Neural progenitor cell (in vitro differentiated cells): ENCODE measurements around the gene WDR81. TPM values are rescaled to one million over a fixed set of nuclear protein-coding genes. Genes with fewer than 3 reads are reported as not detected.
A peak's percentile ranks its signal among the peaks of the same experiment; 100 is the strongest.
"Not testable (repeated sequence)": the region's sequence is repeated elsewhere in the genome, so short reads cannot be mapped to it uniquely, and the experiment has no call there.

ENCODE experiments used
- DNase-seq: peaks from one replicate; pipeline ENCODE4 v3.0.0-alpha.2; 2016; ENCODE audit warnings: low spot score
- H2AFZ ChIP-seq: fragments of 200-600 bp; sonication (generic); replicated peaks from 2 replicates; pipeline ENCODE4 v1.6.1; 2016; ENCODE audit warnings: antibody characterized with exemption
- H3F3A ChIP-seq: fragments of 200-600 bp; sonication (generic); 2 replicates; pipeline ENCODE4 v1.6.1; 2016; ENCODE audit warnings: antibody characterized with exemption, low read depth
- H3K27ac ChIP-seq: fragments of 200-600 bp; sonication (generic); 2 replicates; pipeline ENCODE4 v1.5.1; 2016; ENCODE audit warnings: mild to moderate bottlenecking
- H3K27me3 ChIP-seq: fragments of 200-600 bp; sonication (generic); 2 replicates; pipeline ENCODE4 v1.6.1; 2016; ENCODE audit warnings: mild to moderate bottlenecking, moderate library complexity
- H3K36me3 ChIP-seq: fragments of 200-600 bp; sonication (generic); 2 replicates; pipeline ENCODE4 v1.5.1; 2016
- H3K4me1 ChIP-seq: fragments of 200-600 bp; sonication (generic); 2 replicates; pipeline ENCODE4 v1.6.1; 2016; ENCODE audit warnings: mixed run types
- H3K4me2 ChIP-seq: fragments of 200-600 bp; sonication (generic); 2 replicates; pipeline ENCODE4 v1.6.1; 2016
- H3K4me3 ChIP-seq: fragments of 200-600 bp; sonication (generic); 2 replicates; pipeline ENCODE4 v1.5.1; 2016
- H3K79me2 ChIP-seq: fragments of 200-600 bp; sonication (generic); 2 replicates; pipeline ENCODE4 v1.6.1; 2016; ENCODE audit warnings: low read depth
- H3K9ac ChIP-seq: fragments of 200-600 bp; sonication (generic); 2 replicates; pipeline ENCODE4 v1.6.1; 2016
- H3K9me3 ChIP-seq: fragments of 200-600 bp; sonication (generic); 2 replicates; pipeline ENCODE4 v1.5.1; 2016; ENCODE audit warnings: low read depth
- H4K20me1 ChIP-seq: fragments of 200-600 bp; sonication (generic); 2 replicates; pipeline ENCODE4 v1.6.1; 2016; ENCODE audit warnings: low read depth
- H3K27ac Mint-ChIP-seq: 3 replicates; pipeline ENCODE4 v1.8.0; 2021; ENCODE audit warnings: mixed read lengths
- H3K27me3 Mint-ChIP-seq: 2 replicates; pipeline ENCODE4 v1.8.0; 2022; ENCODE audit warnings: low read depth, mild to moderate bottlenecking, inconsistent platforms, moderate library complexity, mixed read lengths; ENCODE audit not compliant: insufficient read depth
- H3K36me3 Mint-ChIP-seq: 3 replicates; pipeline ENCODE4 v1.8.0; 2021; ENCODE audit warnings: mixed read lengths
- H3K4me1 Mint-ChIP-seq: 3 replicates; pipeline ENCODE4 v1.8.0; 2021; ENCODE audit warnings: mixed read lengths
- H3K4me3 Mint-ChIP-seq: 3 replicates; pipeline ENCODE4 v1.8.0; 2021; ENCODE audit warnings: mild to moderate bottlenecking, moderate library complexity, mixed read lengths
- H3K9me3 Mint-ChIP-seq: 3 replicates; pipeline ENCODE4 v1.8.0; 2020; ENCODE audit warnings: mixed read lengths
- CTCF ChIP-seq: fragments of 200-600 bp; sonication (generic); IDR thresholded peaks from 2 replicates; pipeline ENCODE4 v1.5.1; 2017; ENCODE audit warnings: antibody characterized with exemption, mild to moderate bottlenecking
- EZH2 ChIP-seq: fragments of 200-600 bp; sonication (generic); IDR thresholded peaks from 2 replicates; pipeline ENCODE4 v1.6.1; 2017; ENCODE audit warnings: antibody characterized with exemption, mild to moderate bottlenecking, moderate library complexity
- EZH2phosphoT487 ChIP-seq: fragments of 200-600 bp; sonication (generic); IDR thresholded peaks from 2 replicates; pipeline ENCODE4 v1.6.1; 2017; ENCODE audit warnings: antibody characterized with exemption
- total RNA-seq: library from RNA; depleted of rRNA; stranded (reverse); fragments of >200 nt; gene quantifications from 2 replicates; pipeline ENCODE4 v1.2.3, GENCODE V29; 2015; ENCODE audit warnings: low replicate concordance

Gene WDR81
- total RNA-seq, 1 donor from 2014 or later, result 1.9 TPM

GRCh38 chr17:1764284-1764683, 39.8 kb downstream of the WDR81 start:
- Histone ChIP-seq H3K27me3 (no peaks in the 10 kb centered on the region), H4K20me1 (peaks cover 2% of the 10 kb centered on the region), H3K36me3 (no peaks in the 10 kb centered on the region), H3K9me3 (no peaks in the 10 kb centered on the region), H3K4me2 (peak overlapping the region; percentile 75), H3K79me2 (peaks cover 10% of the 10 kb centered on the region), H3F3A (peaks cover 21% of the 10 kb centered on the region), H3K9ac (no peak overlapping the region), H3K27ac (no peak overlapping the region), H3K4me1 (peaks cover 30% of the 10 kb centered on the region), H3K4me3 (no peak overlapping the region), H2AFZ (no peak overlapping the region)
- TF ChIP-seq EZH2 (no peak), CTCF (no peak)
- H3K36me3 Mint-ChIP-seq, result no peaks in the 10 kb centered on the region
- peaks cover 39% of the 10 kb centered on the region for H3K4me1 Mint-ChIP-seq
- H3K27ac Mint-ChIP-seq, result no peak overlapping the region
- peaks cover 4% of the 10 kb centered on the region for H3K27me3 Mint-ChIP-seq
- no peak overlapping the region for H3K4me3 Mint-ChIP-seq
- H3K9me3 Mint-ChIP-seq, result no peaks in the 10 kb centered on the region
- DNase-seq, result no peak

GRCh38 chr17:1764705-1765104, 40.2 kb downstream of the WDR81 start:
- not testable (repeated sequence) for H4K20me1 ChIP-seq, H3K9ac ChIP-seq, H3K79me2 ChIP-seq, H2AFZ ChIP-seq, DNase-seq, H3K9me3 ChIP-seq, H3K9me3 Mint-ChIP-seq, H3K27ac Mint-ChIP-seq, H3K4me3 ChIP-seq, H3K27me3 Mint-ChIP-seq, H3K27ac ChIP-seq, H3K36me3 ChIP-seq, H3K36me3 Mint-ChIP-seq, H3K4me3 Mint-ChIP-seq, H3K27me3 ChIP-seq, H3K4me2 ChIP-seq
- H3K4me1 ChIP-seq, result peaks cover 30% of the 10 kb centered on the region
- H3K4me1 Mint-ChIP-seq, result peaks cover 42% of the 10 kb centered on the region
- peaks cover 25% of the 10 kb centered on the region for H3F3A ChIP-seq

GRCh38 chr17:1765576-1765975, 41.1 kb downstream of the WDR81 start:
- H3K4me3 ChIP-seq, result no peak overlapping the region
- Mint-ChIP-seq H3K27me3 (peaks cover 4% of the 10 kb centered on the region), H3K27ac (no peak overlapping the region), H3K9me3 (no peaks in the 10 kb centered on the region), H3K4me1 (peaks cover 38% of the 10 kb centered on the region), H3K36me3 (no peaks in the 10 kb centered on the region), H3K4me3 (no peak overlapping the region)
- H3K36me3 ChIP-seq, result no peaks in the 10 kb centered on the region
- TF ChIP-seq EZH2 (no peak), CTCF (no peak), EZH2phosphoT487 (no peak)
- H3K79me2 ChIP-seq, result peaks cover 10% of the 10 kb centered on the region
- no peak overlapping the region for H3K27ac ChIP-seq
- peaks cover 30% of the 10 kb centered on the region for H3K4me1 ChIP-seq
- no peak overlapping the region for H3K9ac ChIP-seq
- DNase-seq, result no peak
- H2AFZ ChIP-seq, result no peak overlapping the region
- peaks cover 25% of the 10 kb centered on the region for H3F3A ChIP-seq
- H4K20me1 ChIP-seq, result peaks cover 2% of the 10 kb centered on the region
- H3K27me3 ChIP-seq, result no peaks in the 10 kb centered on the region
- no peak overlapping the region for H3K4me2 ChIP-seq
- no peaks in the 10 kb centered on the region for H3K9me3 ChIP-seq

DNA sequence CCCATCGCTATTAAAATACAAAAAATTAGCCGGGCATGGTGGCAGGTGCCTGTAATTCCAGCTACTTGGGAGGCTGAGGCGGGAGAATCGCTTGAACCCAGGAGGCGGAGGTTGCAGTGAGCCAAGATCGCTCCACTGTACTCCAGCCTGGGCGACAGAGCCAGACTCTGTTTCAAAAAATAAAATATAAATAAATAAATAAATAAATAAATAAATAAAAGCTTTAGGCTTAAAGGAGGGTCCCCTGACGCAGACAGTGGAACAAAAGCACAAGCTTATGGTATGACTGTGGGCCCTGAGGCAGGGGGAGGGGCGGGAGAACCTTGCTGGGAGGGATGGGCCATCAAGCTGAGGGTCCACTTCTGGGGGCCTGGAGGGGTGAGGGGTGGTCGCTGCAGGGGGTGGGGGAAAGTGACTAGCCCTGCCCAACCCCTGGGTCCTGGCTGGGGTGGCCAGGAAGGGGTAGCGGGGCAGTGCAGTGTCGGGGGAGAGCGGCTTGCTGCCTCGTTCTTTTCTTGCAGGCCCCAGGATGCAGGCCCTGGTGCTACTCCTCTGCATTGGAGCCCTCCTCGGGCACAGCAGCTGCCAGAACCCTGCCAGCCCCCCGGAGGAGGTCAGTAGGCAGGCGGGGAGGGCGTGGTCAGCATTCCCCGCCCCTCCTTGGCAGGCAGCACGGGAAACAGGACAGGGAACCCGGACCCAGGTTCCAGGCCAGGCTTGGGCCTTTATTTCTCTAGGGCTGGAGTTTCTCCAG, 42.1 kb downstream of the WDR81 start:
- Histone ChIP-seq H3K36me3 (no peaks in the 10 kb centered on the region), H3K4me3 (no peak overlapping the region), H3K27ac (no peak overlapping the region), H3K9me3 (no peaks in the 10 kb centered on the region), H4K20me1 (peaks cover 2% of the 10 kb centered on the region), H3K4me1 (peaks cover 29% of the 10 kb centered on the region), H3K9ac (no peak overlapping the region), H3K79me2 (peaks cover 10% of the 10 kb centered on the region), H3F3A (peaks cover 22% of the 10 kb centered on the region), H3K27me3 (no peaks in the 10 kb centered on the region), H2AFZ (no peak overlapping the region), H3K4me2 (no peak overlapping the region)
- peaks cover 33% of the 10 kb centered on the region for H3K4me1 Mint-ChIP-seq
- no peak overlapping the region for H3K4me3 Mint-ChIP-seq
- H3K36me3 Mint-ChIP-seq, result no peaks in the 10 kb centered on the region
- no peak for DNase-seq
- no peaks in the 10 kb centered on the region for H3K9me3 Mint-ChIP-seq
- TF ChIP-seq CTCF, result no peak
- TF ChIP-seq EZH2phosphoT487, result no peak
- no peak for TF ChIP-seq EZH2
- no peak overlapping the region for H3K27ac Mint-ChIP-seq
- peaks cover 7% of the 10 kb centered on the region for H3K27me3 Mint-ChIP-seq
